ENCODE results near the gene ZNF532.

The ZNF532 gene

DNA sequence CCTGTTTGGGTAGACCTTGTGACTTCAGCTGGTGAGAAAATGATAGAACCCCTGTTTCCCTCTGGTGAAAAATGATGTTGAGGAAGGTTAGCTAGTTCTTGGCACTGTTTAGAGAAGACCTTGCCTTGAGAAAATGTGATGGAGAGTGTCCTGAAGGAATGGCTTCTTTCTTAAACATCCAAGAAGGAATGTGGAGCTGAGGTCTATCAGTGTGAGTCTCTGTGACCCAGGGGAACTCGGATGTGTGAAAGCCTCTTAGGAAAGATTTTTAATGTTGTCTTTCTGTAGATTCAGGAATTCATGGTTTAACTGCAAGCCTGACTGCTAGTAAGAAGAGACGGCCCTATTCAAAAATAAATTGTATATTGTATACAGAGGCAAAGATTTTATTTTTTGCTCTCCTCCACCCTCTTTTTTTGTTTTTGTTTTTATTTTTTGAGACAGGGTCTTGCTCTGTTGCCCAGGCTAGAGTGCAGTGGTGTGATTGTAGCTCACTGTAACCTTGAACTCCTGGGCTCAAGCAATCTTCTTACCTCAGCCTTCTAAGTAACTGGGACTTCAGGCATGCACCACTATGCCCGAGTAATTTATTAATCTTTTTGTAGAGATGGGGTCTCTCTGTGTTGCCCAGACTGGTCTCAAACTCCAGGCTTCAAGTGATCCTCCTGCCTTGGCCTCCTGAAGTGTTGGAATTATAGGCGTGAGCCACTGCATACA, 87.5 kb downstream of the ZNF532 start:
- DNase-seq: no peak

DNA sequence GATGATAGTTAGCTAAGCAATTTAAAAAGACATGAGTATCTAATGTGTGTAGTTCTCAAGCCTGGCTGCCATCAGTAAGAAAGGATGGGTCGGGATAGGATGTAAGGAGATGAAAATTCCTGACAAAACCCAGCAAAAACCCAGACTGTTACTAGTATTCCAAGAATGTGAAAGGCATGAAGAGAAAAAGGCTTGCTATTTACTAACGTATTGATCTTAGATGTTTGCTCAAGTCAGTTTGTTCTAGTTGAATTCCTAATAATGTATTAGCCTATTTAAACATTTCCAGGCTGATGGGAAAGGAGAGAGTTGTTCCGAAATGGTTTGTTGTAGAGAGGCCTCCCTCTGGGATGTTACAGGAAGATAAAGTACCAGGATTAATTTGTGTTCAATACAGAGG, 88.2 kb downstream of the ZNF532 start:
- DNase-seq: no peak

- no peak for DNase-seq
These were observed 89.0 kb downstream of the ZNF532 start for GRCh38 chr18:58953627-58954026.

DNA sequence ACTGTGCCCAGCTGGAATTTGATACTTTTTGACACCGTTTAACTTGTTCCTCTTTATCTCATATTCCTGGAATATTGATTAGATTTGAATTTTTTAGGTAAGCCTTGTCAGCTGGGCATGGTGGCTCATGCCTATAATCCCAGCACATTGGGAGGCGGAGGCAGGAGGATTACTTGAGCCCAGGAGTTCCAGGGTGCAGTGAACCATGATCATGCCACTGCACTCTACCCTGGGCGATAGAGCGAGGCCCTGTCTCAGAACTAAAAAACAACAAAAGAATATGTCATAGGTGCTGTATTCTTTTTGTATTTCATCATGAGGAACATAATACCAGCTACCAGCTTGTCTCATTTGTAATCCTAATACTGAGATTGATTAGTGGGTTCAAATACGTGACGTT, 90.3 kb downstream of the ZNF532 start:
- no peak for DNase-seq

DNA sequence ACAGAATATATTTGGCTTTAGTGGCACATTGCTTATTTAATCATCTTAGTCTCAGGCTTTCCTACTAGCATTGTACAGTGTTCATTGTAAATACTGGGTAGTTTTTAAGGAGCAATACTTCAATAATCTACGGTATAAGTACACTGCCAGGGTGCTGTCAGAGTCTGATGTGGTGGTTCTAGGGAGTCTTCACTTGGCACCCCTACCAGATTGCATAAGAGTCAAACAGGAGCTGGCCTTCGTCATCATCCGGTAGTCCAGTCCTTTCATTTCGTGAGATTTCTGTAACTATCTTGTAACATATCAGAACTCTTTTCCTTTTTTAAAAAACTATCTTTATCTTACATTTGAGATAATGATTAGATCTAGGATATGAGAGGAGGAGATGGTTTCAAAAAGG, 91.1 kb downstream of the ZNF532 start:
- no peak for DNase-seq

- DNase-seq: no peak
These were observed 94.0 kb downstream of the ZNF532 start for GRCh38 chr18:58958628-58959027.

GRCh38 chr18:58960508-58960907, 95.8 kb downstream of the ZNF532 start:
- no peak for DNase-seq

DNA sequence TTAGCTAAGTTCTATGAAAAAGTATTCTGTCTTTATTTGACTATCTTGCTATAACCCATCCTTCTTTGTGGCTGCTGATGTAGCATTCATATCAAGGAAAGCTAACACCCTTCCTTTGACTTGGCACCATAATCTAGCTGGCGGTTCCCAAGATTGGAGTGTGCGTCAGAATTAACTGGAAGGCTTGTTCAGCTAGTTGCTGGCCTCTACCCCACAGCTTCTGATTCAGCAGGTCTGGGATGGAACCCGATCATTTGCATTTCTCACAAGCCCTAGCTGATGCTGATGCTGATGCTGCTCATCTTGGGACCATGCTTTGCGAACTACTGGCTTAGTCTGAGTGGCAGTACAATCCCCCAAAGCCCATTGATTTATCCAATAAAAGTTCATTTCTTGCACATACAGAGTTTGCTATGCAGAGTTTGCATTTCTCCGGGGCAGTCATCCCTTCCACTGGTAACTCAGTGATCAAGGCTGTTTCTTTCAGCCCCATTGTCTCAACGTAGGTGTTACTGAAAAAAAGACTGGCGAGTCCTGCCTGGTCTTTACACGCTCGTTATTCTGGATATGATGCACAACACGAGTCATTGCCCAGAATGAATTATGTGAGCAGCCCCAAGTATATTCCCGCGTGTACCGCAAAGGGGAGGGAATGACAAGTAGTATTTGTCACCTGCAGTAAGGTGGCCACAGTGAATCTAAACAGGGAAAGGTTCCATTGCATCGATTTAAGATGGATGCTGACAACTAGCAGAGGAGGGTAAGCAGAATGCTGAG, 96.5 kb downstream of the ZNF532 start:
- DNase-seq: no peak

DNA sequence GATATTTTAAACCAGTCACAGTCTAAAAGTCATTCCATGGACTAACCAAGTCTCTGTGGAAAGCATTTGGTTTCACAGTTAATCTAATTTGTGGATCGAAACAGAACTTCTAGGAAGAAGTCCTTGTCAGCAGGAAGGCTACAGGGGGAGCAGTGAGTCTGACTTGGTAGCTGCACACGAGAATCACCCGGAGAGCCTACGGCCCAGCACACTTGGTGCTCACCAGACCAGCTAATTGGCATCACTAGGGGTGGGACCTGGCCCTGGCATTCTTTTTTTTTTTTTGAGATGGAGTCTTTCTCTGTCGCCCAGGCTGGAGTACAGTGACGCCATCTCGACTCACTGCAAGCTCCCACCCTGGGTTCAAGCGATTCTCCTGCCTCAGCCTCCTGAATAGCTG, 97.7 kb downstream of the ZNF532 start:
- no peak for DNase-seq

GRCh38 chr18:58965291-58966004, 100.8 kb downstream of the ZNF532 start:
- no peak for DNase-seq

- no peak for DNase-seq
These were observed 101.5 kb downstream of the ZNF532 start for GRCh38 chr18:58966005-58966677.

DNA sequence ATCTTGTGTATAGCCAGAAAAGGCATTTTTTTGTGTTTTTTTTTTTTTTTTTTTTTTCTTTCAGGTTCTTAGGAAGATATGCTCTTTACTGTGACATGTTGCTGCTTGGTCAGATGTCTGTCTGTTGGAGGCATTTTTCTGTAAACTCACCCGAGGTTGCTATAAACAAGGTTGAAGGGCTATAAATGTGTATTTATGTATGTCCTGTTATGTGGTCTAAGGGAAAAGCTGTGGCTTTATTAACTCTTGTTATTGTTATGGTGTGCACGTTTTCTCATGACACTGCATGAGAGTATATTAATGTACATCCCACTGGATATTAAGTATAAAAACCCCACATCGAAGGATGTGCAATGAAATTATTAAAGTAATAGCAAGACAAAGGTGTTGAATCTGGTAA, 102.0 kb downstream of the ZNF532 start:
- no peak for DNase-seq

DNA sequence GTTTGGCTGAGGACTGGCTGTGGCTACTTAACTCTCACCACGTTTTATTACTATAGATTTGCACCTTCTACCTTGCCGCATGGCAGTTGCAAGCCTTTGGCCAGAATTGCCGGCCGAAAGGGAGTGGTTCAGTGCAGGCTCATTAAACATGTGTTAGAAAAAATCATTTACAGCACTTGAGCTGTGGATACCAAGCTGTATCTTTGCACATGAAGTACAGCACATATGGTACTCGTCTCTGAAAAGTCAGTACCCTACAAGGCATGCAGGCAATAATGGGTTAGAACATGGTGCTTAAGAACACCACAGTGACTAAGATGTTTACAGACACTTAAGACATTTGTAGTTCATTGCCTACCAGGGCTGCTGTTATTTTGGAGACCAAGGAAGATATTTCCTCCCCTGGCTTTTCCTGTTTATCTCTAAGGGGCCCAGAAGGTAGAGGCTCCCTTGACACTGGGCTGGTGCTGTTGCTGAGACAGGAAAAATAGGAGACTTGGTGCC, 103.1 kb downstream of the ZNF532 start:
- peak; percentile 50 for DNase-seq

DNA sequence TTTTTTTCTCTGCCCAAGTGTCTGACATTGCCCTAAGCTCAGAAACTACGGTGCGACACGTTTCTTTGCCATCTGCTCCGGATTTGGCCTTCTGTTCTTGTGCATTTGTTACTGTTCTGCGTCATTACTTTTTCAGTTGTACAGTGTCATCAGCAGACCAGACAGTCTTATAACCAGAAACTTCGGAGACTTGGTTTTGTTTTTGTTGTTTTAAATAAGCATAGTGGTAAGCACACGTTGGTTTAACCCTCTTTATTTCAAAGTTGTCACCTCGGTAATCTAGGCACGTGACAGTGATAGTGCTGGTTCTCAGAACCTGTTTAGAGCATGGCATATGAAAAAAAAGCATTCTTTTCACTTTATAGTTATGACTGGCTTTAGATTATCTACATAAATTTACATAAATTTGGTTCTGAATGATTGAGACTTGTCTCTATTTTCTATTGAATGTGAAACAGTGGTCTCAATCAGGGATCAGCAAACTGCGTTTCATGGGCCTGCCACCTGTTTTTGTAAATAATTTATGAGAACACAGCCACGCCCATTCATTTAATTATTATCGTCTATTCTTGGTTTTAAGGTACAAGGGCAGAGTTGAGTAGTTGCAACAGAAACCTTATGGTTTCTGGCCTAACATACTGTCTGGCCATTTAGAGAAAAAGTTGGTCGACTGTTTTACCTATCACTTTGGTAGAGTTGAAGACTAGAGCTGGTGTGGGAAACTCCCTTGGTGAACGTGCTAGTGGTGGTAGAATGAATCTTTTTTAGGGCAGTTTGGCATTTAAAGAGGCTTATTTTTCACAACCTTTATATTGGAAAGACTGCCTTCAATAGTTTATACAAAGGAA, 106.5 kb downstream of the ZNF532 start:
- peak; percentile 79 for DNase-seq

- DNase-seq: no peak
These were observed 110.6 kb downstream of the ZNF532 start for GRCh38 chr18:58975296-58975695.

- no peak for DNase-seq
These were observed 111.1 kb downstream of the ZNF532 start for GRCh38 chr18:58975781-58976180.

- no peak for DNase-seq
These were observed 112.5 kb downstream of the ZNF532 start for GRCh38 chr18:58977223-58977622.

DNA sequence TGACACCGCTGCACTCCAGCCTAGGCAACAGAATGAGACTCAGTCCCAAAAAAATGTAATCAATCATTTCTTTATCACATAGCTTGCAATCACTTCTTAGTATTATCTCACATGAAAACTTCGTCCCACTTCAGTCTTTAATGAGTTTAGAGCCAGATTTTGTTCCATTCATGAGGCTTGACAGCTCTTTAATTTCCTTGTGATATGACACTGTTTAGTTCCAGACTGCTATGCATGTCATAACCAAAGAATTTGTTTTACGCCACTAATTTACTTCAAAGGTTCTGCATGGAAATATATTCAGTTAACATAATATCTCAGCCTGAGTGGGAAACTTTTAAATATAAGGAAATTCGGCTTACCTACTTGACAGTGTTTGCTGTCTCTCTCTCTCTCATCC, 113.1 kb downstream of the ZNF532 start:
- no peak for DNase-seq

DNA sequence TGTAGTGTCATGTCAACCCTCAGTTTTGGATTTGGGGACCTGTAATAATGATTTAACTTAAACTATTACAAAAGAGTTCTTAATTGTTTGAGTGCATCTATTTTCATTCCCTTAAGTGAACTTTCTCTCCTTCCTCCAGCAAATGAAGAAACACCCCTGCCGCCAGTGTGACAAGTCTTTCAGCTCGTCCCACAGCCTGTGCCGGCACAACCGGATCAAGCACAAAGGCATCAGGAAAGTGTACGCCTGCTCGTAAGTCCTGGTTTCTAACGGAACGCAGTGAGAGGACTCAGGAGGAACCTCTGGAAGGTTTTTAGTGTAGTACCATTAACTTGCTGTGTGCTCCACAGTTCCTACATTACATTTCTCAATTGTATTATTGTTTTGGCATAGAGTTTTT, 114.2 kb downstream of the ZNF532 start:
- DNase-seq: no peak

DNA sequence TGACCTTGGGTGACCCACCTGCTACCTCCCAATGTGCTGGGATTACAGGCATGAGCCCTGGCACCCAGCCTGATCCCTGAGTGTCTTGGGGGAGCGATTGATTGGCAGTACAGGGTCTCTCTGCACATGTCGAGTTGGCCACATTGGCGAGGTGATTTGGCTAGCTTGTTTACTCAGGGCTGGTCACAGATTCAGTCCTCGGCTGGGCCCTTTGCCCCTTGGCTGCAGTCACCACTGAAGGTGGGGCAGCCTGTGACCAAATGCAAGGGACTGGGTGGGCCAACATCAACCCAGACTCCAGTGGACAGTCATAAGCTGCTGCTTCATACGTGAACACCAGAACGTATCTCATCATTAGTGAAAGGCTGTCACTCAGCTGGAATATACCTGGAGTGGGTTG, 114.9 kb downstream of the ZNF532 start:
- no peak for DNase-seq

DNA sequence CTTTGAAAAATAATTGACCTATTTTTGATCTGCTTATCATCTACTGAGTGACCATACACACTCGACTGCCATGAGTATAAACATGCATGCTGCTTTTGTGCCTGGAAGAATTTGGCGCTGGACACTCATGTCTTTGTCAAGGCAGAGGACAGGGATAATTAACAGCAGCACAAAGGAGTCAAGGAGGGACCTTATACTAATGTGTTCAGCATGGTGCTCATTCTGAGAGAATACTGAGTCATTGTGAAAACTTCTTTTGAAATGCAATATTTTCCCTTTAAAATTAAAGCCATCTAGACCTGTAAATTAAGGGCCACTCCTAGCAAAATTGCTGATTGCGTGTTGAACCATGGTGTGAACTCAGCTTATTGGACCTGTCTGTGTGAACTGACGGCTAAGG, 116.3 kb downstream of the ZNF532 start:
- no peak for DNase-seq
